ENCODE results near the gene DGCR2. TPM values are rescaled to one million over a fixed set of nuclear protein-coding genes. Genes with fewer than 3 reads are reported as not detected.

DGCR2 gene
- total RNA-seq, 1 experiment from 2014 or later, result 42.9 TPM

DNA sequence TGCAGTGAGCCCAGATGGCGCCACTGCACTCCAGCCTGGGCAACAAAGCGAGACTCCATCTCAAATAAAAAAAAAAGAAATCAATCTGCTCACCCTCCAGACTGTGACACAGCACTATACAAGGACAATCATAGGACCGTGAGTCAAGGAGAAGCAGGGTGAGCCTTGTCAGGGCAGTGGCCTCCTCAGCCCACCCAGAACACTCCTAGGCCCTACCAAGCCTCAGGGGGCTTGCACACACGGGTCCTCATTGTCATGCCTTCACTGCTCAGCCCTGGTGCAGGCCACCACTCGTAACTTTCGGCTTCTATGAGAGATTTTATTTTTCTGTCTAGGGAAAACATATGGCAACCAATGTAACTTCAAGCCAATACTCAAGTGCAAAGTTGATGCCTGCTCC is 35.8 kb downstream of the DGCR2 start:
- BruUV-seq (replicated peaks), result no TSS peak
- CTCF ChIA-PET, result no interaction called here

More for the DNA sequence above, 35.8 kb downstream of the DGCR2 start:
- Histone ChIP-seq H3K27ac (ENCODE audit: low read depth, low read length) (peak overlapping the region; percentile 87), H3K9me2 (ENCODE audit: insufficient read depth) (no peaks in the 10 kb centered on the region), H3K36me3 (ENCODE audit: control insufficient read depth in 1 of 2, insufficient read depth in 2 of 2, low read length in 2 of 2) (0 out of 4 replicates have a peak, but pooled peaks cover 0 to 3% of the 10 kb centered on the region in 2 experiments), H3K4me3 (replicated peaks in 1 of 2; ENCODE audit: low read depth in 1 of 2, low read length in 2 of 2) (peak overlapping the region in 1 of 2 experiments; percentile 31; a peak in 1 of 4 replicates), H3K79me2 (ENCODE audit: insufficient read depth, low read length) (peaks cover 4% of the 10 kb centered on the region), H4K20me1 (ENCODE audit: insufficient read depth) (no peaks in the 10 kb centered on the region), H3K9me3 (ENCODE audit: control insufficient read depth in 1 of 2, insufficient read depth in 1 of 2, low read depth in 1 of 2, low read length in 2 of 2) (no peaks in the 10 kb centered on the region), H3K4me2 (ENCODE audit: low read length) (peak overlapping the region; percentile 79), H2AFZ (ENCODE audit: low read depth, low read length, poor library complexity, severe bottlenecking) (no peak overlapping the region), H3K27me3 (ENCODE audit: insufficient read depth, low read length) (no peaks in the 10 kb centered on the region), H3K4me1 (ENCODE audit: control insufficient read depth in 1 of 2, insufficient read depth in 2 of 2, low read length in 2 of 2) (peaks cover 27 to 31% of the 10 kb centered on the region in 2 experiments), H3K9ac (ENCODE audit: low read length) (peak overlapping the region; percentile 31; the same call in 1 of the 2 replicates)
- intact Hi-C loops (cut with micrococcal nuclease), result no loop called here
- ATAC-seq, result peak; percentile 41
- POLR2A ChIA-PET, result no interaction called here
- TF ChIP-seq JUND (IDR thresholded peaks at IDR 0.05) (no peak), EZH2 (IDR thresholded peaks at IDR 0.05) (no peak), ATF3 (IDR thresholded peaks at IDR 0.05) (no peak), EGR1 (IDR thresholded peaks at IDR 0.05; ENCODE audit: low read depth) (no peak)
- TF ChIP-seq, protein P1, sequence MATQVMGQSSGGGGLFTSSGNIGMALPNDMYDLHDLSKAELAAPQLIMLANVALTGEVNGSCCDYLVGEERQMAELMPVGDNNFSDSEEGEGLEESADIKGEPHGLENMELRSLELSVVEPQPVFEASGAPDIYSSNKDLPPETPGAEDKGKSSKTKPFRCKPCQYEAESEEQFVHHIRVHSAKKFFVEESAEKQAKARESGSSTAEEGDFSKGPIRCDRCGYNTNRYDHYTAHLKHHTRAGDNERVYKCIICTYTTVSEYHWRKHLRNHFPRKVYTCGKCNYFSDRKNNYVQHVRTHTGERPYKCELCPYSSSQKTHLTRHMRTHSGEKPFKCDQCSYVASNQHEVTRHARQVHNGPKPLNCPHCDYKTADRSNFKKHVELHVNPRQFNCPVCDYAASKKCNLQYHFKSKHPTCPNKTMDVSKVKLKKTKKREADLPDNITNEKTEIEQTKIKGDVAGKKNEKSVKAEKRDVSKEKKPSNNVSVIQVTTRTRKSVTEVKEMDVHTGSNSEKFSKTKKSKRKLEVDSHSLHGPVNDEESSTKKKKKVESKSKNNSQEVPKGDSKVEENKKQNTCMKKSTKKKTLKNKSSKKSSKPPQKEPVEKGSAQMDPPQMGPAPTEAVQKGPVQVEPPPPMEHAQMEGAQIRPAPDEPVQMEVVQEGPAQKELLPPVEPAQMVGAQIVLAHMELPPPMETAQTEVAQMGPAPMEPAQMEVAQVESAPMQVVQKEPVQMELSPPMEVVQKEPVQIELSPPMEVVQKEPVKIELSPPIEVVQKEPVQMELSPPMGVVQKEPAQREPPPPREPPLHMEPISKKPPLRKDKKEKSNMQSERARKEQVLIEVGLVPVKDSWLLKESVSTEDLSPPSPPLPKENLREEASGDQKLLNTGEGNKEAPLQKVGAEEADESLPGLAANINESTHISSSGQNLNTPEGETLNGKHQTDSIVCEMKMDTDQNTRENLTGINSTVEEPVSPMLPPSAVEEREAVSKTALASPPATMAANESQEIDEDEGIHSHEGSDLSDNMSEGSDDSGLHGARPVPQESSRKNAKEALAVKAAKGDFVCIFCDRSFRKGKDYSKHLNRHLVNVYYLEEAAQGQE (IDR thresholded peaks at IDR 0.05; ENCODE audit: low read depth), result no peak
- TF ChIP-seq, protein P2, sequence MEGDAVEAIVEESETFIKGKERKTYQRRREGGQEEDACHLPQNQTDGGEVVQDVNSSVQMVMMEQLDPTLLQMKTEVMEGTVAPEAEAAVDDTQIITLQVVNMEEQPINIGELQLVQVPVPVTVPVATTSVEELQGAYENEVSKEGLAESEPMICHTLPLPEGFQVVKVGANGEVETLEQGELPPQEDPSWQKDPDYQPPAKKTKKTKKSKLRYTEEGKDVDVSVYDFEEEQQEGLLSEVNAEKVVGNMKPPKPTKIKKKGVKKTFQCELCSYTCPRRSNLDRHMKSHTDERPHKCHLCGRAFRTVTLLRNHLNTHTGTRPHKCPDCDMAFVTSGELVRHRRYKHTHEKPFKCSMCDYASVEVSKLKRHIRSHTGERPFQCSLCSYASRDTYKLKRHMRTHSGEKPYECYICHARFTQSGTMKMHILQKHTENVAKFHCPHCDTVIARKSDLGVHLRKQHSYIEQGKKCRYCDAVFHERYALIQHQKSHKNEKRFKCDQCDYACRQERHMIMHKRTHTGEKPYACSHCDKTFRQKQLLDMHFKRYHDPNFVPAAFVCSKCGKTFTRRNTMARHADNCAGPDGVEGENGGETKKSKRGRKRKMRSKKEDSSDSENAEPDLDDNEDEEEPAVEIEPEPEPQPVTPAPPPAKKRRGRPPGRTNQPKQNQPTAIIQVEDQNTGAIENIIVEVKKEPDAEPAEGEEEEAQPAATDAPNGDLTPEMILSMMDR (IDR thresholded peaks at IDR 0.05 in 2 of 3, conservative IDR thresholded peaks at IDR 0.05 in 1 of 3; ENCODE audit: borderline replicate concordance in 1 of 3, insufficient read depth in 1 of 3, low read depth in 2 of 3, low read length in 2 of 3), result no peak
- no peak for DNase-seq (ENCODE audit: low read depth, low spot score)
- RAD21 ChIA-PET (ENCODE audit: low non-redundant PET in 1 of 2, low total read pairs in 2 of 2, uncharacterized antibody in 2 of 2, unreplicated experiment in 2 of 2), result no interaction called here
